Tibial artery (tissue), 4 donors: Measurements from ENCODE around the gene NAGA.
"Not testable (repeated sequence)": the region's sequence is repeated elsewhere in the genome, so short reads cannot be mapped to it uniquely, and the experiment has no call there.

Source experiments
- DNase-seq, 2 donors: peaks; one replicate each; pipeline ENCODE4 v3.0.0-alpha.2; 2019
- H3K27ac ChIP-seq, 2 donors: fragments of 200-600 bp; sonication (generic) in 1 of 2; 1 replicate in 1 of 2; 2 replicates in 1 of 2; pipeline ENCODE4 v1.5.1; 2018 to 2019; ENCODE audit warnings: mild to moderate bottlenecking in 1 of 2
- H3K27me3 ChIP-seq, 2 donors: fragments of 200-600 bp; sonication (generic) in 1 of 2; one replicate each; pipeline versions ENCODE4 v1.5.1 to v1.6.0; 2016 to 2019
- H3K36me3 ChIP-seq, 3 donors: fragments of 200-600 bp; sonication (generic) in 2 of 3; one replicate each; pipeline ENCODE4 v1.5.1; 2016 to 2019; ENCODE audit warnings: mild to moderate bottlenecking in 2 of 3
- H3K4me1 ChIP-seq, 4 donors: fragments of 200-600 bp; sonication (generic) in 2 of 4; 1 replicate in 3 of 4; 2 replicates in 1 of 4; pipeline ENCODE4 v1.5.1; 2016 to 2019
- H3K4me3 ChIP-seq, 2 donors: fragments of 200-600 bp; sonication (generic) in 1 of 2; 1 replicate in 1 of 2; 2 replicates in 1 of 2; pipeline ENCODE4 v1.5.1; 2018 to 2019; ENCODE audit warnings: mild to moderate bottlenecking in 2 of 2
- H3K9me3 ChIP-seq, 3 donors: fragments of 200-600 bp; sonication (generic) in 1 of 3; one replicate each; pipeline ENCODE4 v1.5.1; 2016 to 2019
- CTCF ChIP-seq, 2 experiments: fragments of 200-600 bp in 1 of 2; fragments of 450-650 bp in 1 of 2; IDR thresholded peaks; one replicate each; pipeline ENCODE4 v1.5.1; 2017 to 2019; ENCODE audit warnings: antibody characterized with exemption in 2 of 2, mild to moderate bottlenecking in 1 of 2, moderate library complexity in 1 of 2
- intact Hi-C: fragments of 100-400 bp; cut with DNase I; formaldehyde crosslinking; loops from one replicate; pipeline ENCODE4 v1.15.0; 2023; ENCODE audit warnings: low total_unique reads

The NAGA gene

GRCh38 chr22:42073621-42074041 is 3.0 kb upstream of the NAGA start:
- Histone ChIP-seq H3K4me1 (peaks cover 0 to 60% (median 42%) of the 10 kb centered on the region in 4 donors), H3K36me3 (peaks cover 0 to 22% (median 9%) of the 10 kb centered on the region in 3 donors), H3K9me3 (no peaks in the 10 kb centered on the region), H3K27ac (peak overlapping the region; percentile 96 to 97), H3K27me3 (no peaks in the 10 kb centered on the region), H3K4me3 (peak overlapping the region; percentile 73 to 82)
- DNase-seq, result no peak
- intact Hi-C loops, result loop anchor here (10.0 kb wide), 1 partner anchor 239 kb away; the partner anchor contains the start of gene SREBF2
- no peak for TF ChIP-seq CTCF (IDR thresholded peaks at IDR 0.05)

GRCh38 chr22:42072606-42073330 is 2.2 kb upstream of the NAGA start:
- Histone ChIP-seq H3K27ac (no peak overlapping the region), H3K36me3 (peaks cover 0 to 27% (median 15%) of the 10 kb centered on the region in 3 donors), H3K27me3 (no peaks in the 10 kb centered on the region), H3K4me1 (peaks cover 0 to 51% (median 33%) of the 10 kb centered on the region in 4 donors), H3K9me3 (no peaks in the 10 kb centered on the region), H3K4me3 (no peak overlapping the region)
- intact Hi-C loops, result loop anchor here (10.0 kb wide), 1 partner anchor 238 kb away; the partner anchor contains the start of gene SREBF2
- DNase-seq, result no peak
- no peak for TF ChIP-seq CTCF (IDR thresholded peaks at IDR 0.05)

GRCh38 chr22:42071508-42071907 is 896 bp upstream of the NAGA start:
- H3K36me3 ChIP-seq, result peaks cover 1 to 30% (median 19%) of the 10 kb centered on the region in 3 donors
- peak overlapping the region; percentile 53 to 81 for H3K4me3 ChIP-seq
- DNase-seq, H3K9me3 ChIP-seq, H3K27me3 ChIP-seq: not testable (repeated sequence)
- peak overlapping the region; percentile 81 to 83 for H3K27ac ChIP-seq
- intact Hi-C loops, result loop anchor here (10.0 kb wide), 1 partner anchor 237 kb away; the partner anchor contains the start of gene SREBF2
- peaks cover 0 to 42% (median 29%) of the 10 kb centered on the region in 4 donors for H3K4me1 ChIP-seq

GRCh38 chr22:42069801-42070516 is 653 bp downstream of the NAGA start:
- H3K36me3 ChIP-seq, result peaks cover 13 to 36% (median 34%) of the 10 kb centered on the region in 3 donors
- H3K27me3 ChIP-seq, result no peaks in the 10 kb centered on the region
- peaks cover 0 to 35% (median 22%) of the 10 kb centered on the region in 4 donors for H3K4me1 ChIP-seq
- TF ChIP-seq CTCF (IDR thresholded peaks at IDR 0.05), result no peak
- no peaks in the 10 kb centered on the region for H3K9me3 ChIP-seq
- H3K27ac ChIP-seq, result peak overlapping the region; percentile 81 to 83
- peak overlapping the region; percentile 53 to 81 for H3K4me3 ChIP-seq
- intact Hi-C loops, result loop anchor here (10.0 kb wide), 1 partner anchor 235 kb away; the partner anchor contains the start of gene SREBF2
- DNase-seq, result no peak

GRCh38 chr22:42068291-42068690 is 2.3 kb downstream of the NAGA start:
- H3K36me3 ChIP-seq, result peaks cover 13 to 49% (median 43%) of the 10 kb centered on the region in 3 donors
- no peaks in the 10 kb centered on the region for H3K9me3 ChIP-seq
- peaks cover 0 to 21% (median 13%) of the 10 kb centered on the region in 4 donors for H3K4me1 ChIP-seq
- H3K27ac ChIP-seq, result no peak overlapping the region
- H3K4me3 ChIP-seq, result no peak overlapping the region
- intact Hi-C loops, result no loop called here
- no peak for TF ChIP-seq CTCF (IDR thresholded peaks at IDR 0.05)
- no peak for DNase-seq
- H3K27me3 ChIP-seq, result no peaks in the 10 kb centered on the region
